ENCODE measurements around the gene CYP1B1.
A peak's percentile ranks its signal among the peaks of the same experiment; 100 is the strongest.

The CYP1B1 gene

GRCh38 chr2:38064801-38065501 is 11.0 kb downstream of the CYP1B1 start:
- no peaks in the 10 kb centered on the region for H3K27me3 ChIP-seq (ENCODE audit: insufficient read depth, poor library complexity, severe bottlenecking)
- DNase-seq (ENCODE audit: low spot score) (no peak), ATAC-seq (ENCODE audit: low read depth) (0 out of 3 replicates have a peak, but pooled peaks have one; percentile 42)
- no peaks in the 10 kb centered on the region for H3K36me3 ChIP-seq (ENCODE audit: low read depth)
- no peak overlapping the region for H3K4me3 ChIP-seq (ENCODE audit: severe bottlenecking)
- H3K4me1 ChIP-seq (ENCODE audit: insufficient read depth, poor library complexity, severe bottlenecking): no peaks in the 10 kb centered on the region
- H3K27ac ChIP-seq (ENCODE audit: poor library complexity, severe bottlenecking): no peak overlapping the region
- H3K9me3 ChIP-seq (ENCODE audit: severe bottlenecking): no peaks in the 10 kb centered on the region
- no peak for TF ChIP-seq CTCF (IDR thresholded peaks at IDR 0.05; ENCODE audit: poor library complexity, severe bottlenecking)

GRCh38 chr2:38060236-38061018 is 15.5 kb downstream of the CYP1B1 start:
- no peak for ATAC-seq (ENCODE audit: low read depth)
- no peak for TF ChIP-seq CTCF (IDR thresholded peaks at IDR 0.05; ENCODE audit: poor library complexity, severe bottlenecking)
- no peak overlapping the region for H3K4me3 ChIP-seq (ENCODE audit: severe bottlenecking)
- no peaks in the 10 kb centered on the region for H3K9me3 ChIP-seq (ENCODE audit: severe bottlenecking)
- H3K4me1 ChIP-seq (ENCODE audit: insufficient read depth, poor library complexity, severe bottlenecking): peaks cover 4% of the 10 kb centered on the region
- no peak for DNase-seq (ENCODE audit: low spot score)
- no peaks in the 10 kb centered on the region for H3K27me3 ChIP-seq (ENCODE audit: insufficient read depth, poor library complexity, severe bottlenecking)
- no peak overlapping the region for H3K27ac ChIP-seq (ENCODE audit: poor library complexity, severe bottlenecking)
- no peaks in the 10 kb centered on the region for H3K36me3 ChIP-seq (ENCODE audit: low read depth)

- TF ChIP-seq CTCF (IDR thresholded peaks at IDR 0.05; ENCODE audit: poor library complexity, severe bottlenecking): no peak
- Histone ChIP-seq H3K27me3 (ENCODE audit: insufficient read depth, poor library complexity, severe bottlenecking) (no peaks in the 10 kb centered on the region), H3K4me1 (ENCODE audit: insufficient read depth, poor library complexity, severe bottlenecking) (peaks cover 4% of the 10 kb centered on the region), H3K4me3 (ENCODE audit: severe bottlenecking) (no peak overlapping the region), H3K36me3 (ENCODE audit: low read depth) (no peaks in the 10 kb centered on the region), H3K9me3 (ENCODE audit: severe bottlenecking) (no peaks in the 10 kb centered on the region), H3K27ac (ENCODE audit: poor library complexity, severe bottlenecking) (no peak overlapping the region)
- DNase-seq (ENCODE audit: low spot score): no peak
- ATAC-seq (ENCODE audit: low read depth): peak; percentile 78
Observed at GRCh38 chr2:38057651-38058410, 18.1 kb downstream of the CYP1B1 start.

- no peak for DNase-seq (ENCODE audit: low spot score)
- Histone ChIP-seq H3K4me3 (ENCODE audit: severe bottlenecking) (no peak overlapping the region), H3K9me3 (ENCODE audit: severe bottlenecking) (no peaks in the 10 kb centered on the region), H3K27ac (ENCODE audit: poor library complexity, severe bottlenecking) (no peak overlapping the region), H3K4me1 (ENCODE audit: insufficient read depth, poor library complexity, severe bottlenecking) (peaks cover 4% of the 10 kb centered on the region), H3K36me3 (ENCODE audit: low read depth) (no peaks in the 10 kb centered on the region), H3K27me3 (ENCODE audit: insufficient read depth, poor library complexity, severe bottlenecking) (no peaks in the 10 kb centered on the region)
- TF ChIP-seq CTCF (IDR thresholded peaks at IDR 0.05; ENCODE audit: poor library complexity, severe bottlenecking): no peak
- ATAC-seq (ENCODE audit: low read depth): peak; percentile 59
Observed at GRCh38 chr2:38056216-38056615, 19.7 kb downstream of the CYP1B1 start.

Measured in RWPE2 (cell line).